NCI-H1930 (cell line): Measurements from ENCODE around the gene LACTBL1.
"Not testable (repeated sequence)": the region's sequence is repeated elsewhere in the genome, so short reads cannot be mapped to it uniquely, and the experiment has no call there.

ENCODE experiments used
- DNase-seq, 2 experiments: peaks; one replicate each; lab custom pipeline; 2025; lab: John Stamatoyannopoulos, UW

LACTBL1 gene

DNA sequence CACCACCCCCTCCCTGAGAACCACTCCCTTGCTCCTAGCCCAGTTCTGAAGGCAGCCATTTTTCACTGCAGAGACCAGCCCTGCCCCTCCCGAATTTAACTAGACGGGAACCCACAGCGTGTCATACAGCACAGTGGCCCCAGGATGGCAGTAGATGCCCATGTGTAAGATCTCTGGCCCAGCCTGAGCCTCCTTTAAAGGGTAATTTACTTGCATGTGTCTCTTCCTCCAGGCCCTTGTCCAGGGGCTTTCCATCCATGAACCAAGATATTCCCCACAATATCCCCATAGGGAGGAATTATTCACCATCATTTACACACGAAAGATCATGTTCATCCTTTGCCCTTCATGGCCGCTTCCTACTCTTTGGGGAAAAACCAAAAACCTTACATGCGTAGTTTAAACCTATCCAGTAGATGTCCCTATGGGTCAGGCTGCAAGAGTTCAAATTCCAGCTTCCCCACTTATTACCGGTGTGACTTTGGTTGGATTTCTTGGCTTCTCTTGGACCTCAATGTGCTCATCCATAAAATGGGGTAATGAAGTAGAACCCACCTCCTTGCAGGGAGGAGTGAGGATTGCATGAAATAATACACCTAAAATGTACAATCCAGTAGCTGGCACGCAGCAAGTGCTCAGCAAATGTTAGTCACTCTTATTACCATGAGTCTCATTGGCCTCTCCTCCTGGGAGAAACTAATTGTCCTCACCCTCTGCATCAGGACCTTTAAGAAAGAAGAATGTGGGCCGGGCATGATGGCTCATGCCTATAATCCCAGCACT is 4.0 kb upstream of the LACTBL1 start:
- peak; percentile 31 to 41 for DNase-seq

DNA sequence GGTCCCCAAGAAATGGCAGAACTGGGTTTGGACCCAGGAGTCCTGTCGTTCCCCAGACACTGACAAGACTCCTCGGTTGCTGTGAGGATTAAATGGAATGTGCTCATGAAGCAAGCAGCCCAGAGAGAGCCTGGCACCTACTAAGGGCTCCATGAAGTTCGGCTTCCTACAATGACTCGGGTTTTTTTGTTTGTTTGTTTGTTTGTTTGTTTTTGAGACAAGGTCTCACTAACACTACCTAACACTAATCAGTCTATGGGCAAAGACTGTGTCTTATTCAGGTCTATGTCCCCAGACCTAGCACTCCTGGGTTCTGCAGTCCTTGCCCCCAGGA is 3.4 kb upstream of the LACTBL1 start:
- DNase-seq = no peak

DNA sequence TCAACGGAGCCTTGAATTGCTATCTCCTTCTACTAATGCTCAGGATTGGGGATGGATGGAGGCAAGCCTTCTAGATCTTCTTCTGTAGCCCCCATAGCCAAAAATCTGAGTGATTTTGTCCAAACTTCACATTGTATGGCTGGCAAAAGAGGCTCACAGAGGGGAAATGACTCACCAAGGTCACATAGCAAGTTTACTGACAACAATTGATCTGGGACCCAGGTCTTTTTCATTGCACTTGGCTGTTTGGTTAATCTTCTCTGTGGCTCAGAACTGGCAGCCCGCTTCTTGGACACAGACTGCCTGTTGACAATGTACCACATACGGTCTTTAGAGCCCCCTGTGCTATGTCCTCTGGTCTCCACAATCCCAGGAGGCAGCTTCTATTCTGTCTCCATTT is 3.0 kb upstream of the LACTBL1 start:
- DNase-seq = no peak

DNA sequence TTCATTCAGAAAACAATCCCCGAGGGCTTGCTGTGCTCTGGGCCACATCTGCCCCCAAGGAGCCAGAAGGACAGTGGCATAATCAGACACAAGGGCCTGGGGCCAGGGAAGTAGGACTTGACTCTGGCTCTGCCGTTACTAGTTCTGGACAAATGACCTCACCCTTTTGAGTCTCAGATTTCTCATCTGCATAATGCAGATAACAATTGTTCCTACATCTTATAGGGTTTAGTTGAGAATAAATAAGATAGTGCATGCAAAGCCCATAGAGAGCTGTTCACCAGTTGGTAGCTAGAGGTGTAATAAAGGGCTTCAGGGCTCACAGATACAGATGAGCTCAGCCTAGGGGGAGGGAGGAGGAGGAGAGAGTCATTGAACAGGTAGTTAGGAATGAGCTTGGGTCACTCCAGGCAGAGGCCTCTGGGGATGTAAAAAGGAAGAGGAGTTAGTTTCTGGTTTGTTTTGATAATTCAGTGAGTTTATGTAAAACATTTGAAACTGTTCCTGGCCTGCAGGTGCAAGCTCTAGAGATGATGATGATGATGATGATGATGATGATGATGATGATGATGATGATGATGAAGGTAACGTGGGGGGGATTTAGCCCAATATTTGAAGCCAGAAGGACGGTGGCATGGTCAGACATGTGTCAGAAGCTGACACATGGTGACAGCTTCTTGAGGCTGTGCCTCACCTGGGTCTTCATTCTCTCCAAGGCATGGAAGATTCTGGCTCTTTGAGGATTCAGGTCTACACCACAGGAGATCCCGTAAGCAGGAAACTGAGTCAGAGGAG is 858 bp downstream of the LACTBL1 start:
- DNase-seq = no peak

DNA sequence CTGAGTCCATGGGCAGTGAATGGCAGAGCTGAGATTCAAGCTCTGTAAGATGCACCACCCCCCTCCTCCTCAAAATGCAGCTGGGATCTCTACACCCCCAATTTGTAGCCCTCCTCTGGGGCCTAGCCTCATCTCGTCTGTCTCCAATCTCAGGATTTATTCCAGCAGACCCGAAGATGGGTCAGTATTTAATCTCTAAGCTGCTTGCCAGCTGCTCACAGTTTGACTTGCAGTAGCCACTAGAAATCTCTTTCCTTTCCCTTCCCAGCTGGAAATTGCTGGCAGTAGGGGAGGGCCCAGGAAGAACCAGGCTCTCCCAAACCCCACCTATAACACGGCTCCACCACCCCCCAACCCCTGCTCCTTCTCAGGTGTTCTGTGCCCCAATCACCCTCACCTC is 1.5 kb downstream of the LACTBL1 start:
- DNase-seq = no peak

DNA sequence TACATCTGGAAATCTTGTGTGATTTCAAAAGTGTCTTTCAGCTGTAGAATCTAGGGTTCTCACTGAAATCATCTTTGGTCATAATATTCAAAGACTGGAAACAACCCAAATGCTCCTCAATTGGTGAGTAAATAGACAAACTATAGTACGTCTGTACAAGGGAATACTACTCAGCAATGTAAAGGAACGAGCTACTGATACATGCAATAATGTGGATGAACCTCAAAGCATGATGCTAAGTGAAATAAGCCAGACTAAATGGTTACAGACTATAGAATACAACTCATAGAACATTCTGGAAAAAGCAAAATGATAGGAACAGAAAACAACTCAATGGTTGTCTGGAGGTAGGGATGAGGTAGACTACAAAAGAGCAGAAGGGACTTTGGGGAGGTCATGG is 2.6 kb downstream of the LACTBL1 start:
- DNase-seq = no peak

DNA sequence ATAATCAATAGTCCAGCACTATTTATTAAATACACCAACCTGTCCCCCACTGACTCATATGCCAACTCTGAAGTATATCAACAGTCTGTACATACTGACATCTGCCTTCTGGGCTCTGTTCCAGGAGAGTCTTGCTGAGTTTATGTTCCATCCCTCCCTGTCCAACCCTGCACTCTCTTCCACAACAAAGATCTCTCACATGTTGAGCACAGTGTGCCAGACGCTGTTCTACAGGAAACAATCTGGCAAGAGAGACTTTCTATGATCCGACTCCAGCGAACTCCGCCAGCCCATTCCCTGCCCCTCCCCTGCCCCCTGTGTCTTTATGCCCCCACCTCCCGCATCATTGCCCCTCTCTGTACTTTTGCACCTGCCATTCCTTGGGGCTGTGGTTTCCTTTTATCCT is 3.4 kb downstream of the LACTBL1 start:
- DNase-seq = no peak

DNA sequence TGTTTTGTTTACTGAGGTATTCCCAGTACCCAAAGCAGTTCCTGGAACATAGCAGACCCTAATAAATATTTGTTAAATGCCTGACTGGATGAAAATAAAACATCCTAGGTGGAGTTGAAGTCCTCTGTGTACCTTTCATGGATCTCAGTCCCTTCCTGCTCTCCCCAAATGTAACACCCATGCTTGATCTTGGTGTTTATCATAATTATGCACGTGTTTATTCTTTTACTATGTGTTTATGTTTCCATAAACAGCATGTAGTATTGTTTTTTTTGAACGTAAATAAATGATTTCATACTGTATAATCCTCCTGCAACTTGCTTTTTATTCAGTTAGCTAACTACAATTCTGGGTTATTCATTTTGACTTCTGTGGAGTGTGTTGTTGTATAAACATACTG is 4.8 kb downstream of the LACTBL1 start:
- DNase-seq = no peak

DNA sequence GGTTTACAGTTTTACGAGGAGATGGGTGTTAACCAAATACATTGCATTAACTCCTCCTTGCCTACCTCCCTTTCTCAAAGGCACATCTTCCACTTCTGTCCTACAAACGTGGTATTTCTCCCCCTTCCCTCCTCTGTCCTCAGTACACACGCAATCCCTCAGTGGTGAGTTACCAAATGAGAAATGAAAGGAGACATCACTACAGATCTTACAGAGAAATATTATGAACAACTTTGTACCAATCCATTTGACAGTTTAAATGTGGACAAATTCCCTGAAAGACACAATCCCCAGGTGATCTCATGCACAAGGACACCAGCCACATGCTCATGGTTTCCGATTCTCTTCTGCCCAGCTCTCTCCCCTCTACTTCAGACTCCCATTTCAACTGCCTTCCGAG is 6.4 kb downstream of the LACTBL1 start:
- no peak for DNase-seq

DNA sequence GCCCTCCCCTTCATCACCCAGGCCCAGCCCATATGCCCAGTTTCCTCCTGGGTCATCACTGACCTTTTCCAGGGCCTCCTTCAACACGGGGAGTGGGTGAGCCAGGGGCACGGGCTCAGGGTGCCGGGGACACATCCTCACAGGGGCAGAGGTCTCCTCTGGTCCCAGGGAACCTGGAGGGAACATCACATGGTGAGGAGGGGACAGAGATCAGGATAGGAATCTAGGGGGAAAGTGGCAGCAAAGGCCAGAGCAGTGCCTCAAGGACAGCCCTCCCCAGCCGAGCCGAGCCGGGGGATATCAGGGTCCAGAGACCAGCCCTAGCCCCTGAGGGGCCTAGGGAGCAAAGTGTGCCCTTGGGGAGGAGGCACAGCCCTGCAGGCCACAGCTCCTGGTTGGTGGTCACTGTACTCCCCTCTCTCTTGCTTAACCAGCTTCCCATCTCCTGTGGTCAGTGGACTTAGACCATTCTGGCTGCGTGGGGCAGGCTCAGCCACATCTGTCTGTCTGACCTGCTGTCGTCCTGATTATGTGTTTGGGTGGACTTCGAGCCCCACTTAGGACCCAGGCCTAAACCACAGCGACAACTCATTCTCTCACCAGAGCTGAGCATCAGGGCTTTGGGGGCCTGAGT is 9.5 kb downstream of the LACTBL1 start:
- DNase-seq = no peak

DNA sequence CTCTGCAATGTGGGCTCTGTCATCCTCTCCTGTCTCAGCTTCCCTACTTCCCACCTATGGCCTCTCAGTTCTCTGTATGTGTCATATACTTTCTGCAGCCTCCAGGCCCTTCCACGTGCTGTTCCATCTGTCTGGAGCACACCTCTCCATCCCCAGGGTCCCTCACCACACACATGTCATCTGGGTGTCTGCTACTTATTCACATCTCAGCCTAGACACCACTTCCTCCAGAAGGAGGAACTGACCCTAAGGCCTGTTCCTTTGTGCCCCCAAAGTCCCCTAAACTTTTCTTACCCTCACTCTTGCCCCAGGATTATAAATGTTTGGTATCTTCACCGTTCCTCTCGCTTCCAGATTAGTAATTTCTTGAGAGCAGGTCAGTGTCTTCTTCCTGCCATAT is 10.1 kb downstream of the LACTBL1 start:
- DNase-seq = no peak

DNA sequence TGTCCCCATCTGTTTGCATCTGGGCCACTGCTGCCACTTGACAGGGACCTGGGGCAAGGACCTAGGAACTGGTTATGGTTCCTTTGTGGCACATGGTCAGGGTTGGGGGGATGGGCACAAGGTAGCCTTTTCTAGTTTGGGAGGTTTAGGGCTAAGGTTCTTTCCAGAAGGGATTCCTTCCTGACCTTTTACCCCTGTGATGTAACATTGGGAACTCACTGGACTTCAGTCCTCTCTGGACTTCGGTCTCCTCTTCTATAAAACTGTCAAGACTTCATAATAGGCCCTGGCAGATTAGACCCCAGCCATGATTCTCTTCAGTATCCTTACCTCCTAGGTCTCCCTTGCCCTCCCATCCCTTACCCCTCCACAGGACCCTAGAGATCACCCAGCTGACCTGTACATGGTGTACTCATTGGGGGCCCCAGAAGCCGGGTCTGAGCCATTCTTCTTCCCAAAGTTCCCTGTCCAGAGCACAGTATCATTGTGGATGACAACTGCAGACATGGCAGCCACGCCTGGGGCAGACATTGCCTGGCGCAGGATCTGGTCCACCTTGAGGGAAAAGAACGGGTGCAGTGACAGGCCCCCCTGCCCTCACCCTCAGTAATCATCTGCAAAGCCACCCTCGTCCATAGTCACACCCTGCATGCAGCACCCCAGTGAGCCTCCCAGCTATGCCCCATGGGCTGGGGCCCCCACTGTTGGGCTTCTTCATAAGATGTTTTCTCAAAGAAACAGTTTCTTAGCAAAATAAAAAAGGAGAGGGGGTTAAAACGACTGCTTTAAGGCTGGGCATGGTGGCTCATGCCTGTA is 12.9 kb downstream of the LACTBL1 start:
- DNase-seq = no peak

DNA sequence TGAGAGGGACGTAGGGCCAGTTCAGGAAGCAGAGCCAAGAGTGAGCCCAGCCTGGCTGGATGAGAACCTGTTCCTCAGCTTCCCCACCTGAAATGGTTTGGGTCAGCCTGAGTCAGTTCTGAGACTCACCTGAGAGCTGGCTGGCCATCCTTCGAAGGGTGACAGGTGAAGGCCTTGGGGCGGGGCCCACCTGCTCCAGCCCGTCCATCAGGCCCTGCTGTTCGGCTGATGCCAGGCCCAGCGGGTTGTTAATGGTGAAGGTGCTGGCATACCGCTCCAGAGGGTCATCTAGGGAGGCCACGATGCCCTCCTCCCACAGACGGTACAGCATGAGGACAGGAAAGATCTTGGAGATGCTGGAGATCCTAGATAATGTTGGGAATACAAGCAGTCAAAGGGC is 14.1 kb downstream of the LACTBL1 start:
- no peak for DNase-seq

DNA sequence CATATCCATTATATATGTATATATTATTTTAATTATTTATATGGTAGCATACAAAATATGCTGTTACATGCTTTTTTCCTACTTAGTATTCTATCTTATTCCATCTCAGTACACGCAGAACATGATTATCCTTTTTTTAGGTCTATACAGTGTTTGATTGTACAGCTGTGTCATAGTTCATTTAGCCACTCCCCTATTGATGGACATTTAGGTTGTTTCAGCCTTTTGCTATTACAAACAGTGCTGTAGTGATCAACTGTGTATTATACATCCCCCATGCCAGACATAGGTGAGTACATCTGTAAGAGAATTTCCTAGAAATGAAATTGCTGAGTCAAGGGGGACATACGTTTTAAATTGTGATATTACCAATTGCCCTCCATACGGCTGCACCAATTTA is 15.6 kb downstream of the LACTBL1 start:
- no peak for DNase-seq

DNA sequence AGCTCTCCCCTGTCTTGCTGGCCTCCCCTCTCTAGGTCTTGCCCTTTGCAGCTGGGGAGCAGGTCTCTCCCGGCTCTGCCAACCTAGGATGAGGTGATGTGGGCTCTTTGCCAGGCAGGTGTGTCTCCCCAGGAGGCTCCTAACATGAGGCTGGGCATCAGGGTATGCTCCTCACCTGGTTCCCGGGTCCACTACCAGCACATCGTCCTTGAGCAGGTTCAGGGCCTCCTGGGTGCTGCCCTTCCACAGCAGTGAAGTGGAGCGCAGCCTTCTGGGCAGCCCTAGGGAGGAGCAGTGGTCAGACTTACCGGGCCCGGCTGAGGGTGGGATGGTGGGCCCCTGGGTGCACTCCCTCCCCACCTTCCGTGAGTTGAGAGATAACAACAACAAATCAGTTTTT is 17.5 kb downstream of the LACTBL1 start:
- no peak for DNase-seq

DNA sequence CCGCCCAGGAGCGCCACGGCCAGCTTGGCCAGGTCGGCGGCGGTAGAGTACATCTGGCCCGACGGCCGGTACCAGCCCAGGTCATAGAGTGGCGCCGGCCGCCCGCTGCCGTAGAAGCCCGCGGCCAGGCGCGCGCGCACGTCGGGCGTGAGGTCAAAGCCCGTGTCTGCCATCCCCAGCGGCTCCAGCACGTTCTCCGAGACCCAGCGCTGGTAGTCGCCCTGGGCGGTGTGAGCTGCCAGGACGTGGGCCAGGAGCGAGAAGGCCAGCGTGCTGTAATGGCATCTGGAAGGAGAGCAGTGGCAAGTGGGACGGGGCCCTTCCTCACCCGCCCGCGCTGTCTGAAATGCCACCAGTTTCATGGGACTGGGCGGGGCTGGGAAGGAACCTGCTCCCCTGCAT is 18.9 kb downstream of the LACTBL1 start:
- no peak for DNase-seq

DNA sequence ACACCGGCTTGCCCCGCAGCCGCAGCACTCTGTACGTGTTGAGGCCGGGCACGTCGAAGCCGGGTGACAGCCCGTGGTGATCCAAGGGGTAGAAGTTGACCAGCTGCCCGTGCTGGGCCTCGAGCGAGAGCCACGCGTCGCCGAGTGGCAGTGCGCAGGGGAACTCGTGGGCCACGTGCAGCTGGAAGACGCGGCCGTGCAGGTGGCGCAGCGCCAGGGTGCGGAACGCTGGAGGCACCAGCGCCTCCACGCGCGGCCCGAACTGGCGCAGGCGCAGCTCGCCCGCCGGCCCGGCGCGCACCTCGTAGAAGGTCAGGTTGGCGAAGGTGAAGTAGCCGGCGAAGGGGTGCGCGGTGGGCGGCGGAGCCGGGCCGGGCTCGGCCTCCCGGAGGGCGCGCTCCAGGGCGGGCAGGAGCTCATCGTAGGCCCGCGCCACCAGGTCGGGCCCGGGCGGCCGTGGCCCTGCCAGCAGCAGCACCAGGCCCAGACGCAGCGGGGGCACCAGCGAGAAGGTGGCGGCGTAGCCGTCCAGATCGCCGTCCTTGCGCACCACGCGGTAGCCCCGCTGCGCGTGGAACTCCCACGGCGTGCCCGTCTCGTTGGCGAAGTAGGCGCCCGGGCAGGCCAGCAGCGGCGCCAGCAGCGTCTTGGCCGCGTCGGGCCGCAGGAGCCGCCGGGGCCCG is 19.5 kb downstream of the LACTBL1 start:
- peak; percentile 19 to 25 for DNase-seq

DNA sequence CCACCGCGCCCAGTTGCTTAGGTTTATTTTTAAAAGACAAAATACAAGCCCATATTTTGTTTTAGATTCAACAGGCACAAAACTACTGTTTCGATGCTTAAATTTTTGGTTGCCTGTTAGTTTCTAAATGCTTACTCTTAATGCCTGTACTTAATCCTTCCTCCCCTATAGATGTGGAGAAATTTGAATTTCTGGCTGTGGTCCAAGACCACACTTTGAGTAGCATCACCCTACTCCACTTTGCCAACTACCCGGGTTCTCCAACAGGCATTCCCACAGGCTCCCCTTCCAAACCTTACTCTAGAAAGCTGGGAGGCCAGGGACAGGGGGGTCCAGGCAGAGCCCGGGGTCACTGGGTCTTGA is 20.0 kb downstream of the LACTBL1 start:
- DNase-seq = no peak

DNA sequence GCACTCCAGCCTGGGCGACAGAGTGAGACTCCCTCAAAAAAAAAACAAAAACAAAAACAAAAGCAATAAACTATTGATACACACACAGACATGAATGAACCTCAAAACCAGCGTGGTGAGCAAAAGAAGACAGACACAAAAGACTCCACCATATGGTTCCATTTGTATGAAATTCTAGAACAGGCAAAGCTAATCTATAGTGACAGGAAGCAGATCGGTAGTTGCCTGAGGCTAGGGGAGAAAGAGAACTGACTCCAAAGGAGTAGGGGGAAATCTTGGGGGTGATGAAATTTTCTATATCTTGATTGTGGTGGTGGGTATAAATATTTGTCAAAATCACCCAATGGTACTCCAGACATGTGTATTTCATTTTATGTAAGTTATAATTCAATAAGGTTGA is 20.9 kb downstream of the LACTBL1 start:
- DNase-seq = no peak

DNA sequence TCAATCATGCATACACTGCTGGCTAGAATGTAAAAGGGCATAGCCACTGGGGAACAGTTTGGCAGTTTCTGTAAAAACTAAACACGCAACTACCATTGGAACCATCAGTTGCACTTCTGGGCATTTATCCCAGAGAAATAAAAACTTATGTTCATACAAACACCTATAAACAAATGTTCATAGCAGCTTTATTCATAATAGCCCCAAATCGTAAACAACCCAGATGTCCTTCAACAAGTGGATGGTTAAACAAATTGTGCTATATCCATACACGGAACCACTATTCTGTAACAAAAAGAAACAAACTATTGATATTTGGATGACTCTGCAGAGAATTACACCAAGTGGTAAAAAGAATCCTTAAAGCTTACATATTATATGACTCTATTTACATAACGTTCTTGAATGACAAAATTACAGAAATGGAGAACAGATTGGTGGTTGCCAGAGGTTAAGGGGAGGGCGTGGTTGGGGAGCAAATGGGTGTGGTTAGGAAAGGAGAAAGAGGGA is 22.8 kb downstream of the LACTBL1 start:
- DNase-seq = peak in 1 of 2 experiments; percentile 27

DNA sequence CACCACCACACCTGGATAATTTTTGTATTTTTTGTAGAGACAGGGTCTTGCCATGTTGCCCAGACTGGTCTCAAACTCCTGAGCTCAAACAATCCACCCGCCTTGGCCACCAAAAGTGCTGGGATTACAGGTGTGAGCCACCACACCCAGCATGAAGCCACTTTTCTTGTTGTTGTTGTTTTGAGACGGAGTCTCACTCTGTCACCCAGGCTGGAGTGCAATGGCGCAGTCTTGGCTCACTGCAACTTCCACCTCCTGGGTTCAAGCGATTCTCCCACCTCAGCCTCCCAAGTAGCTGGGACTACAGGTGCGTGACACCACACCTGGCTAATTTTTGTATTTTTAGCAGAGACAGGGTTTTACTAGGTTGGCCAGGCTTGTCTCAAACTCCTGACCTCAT is 27.5 kb downstream of the LACTBL1 start:
- DNase-seq = not testable (repeated sequence)
